ENCODE measurements around the gene SLC9B1.
"Not testable (repeated sequence)": the region's sequence is repeated elsewhere in the genome, so short reads cannot be mapped to it uniquely, and the experiment has no call there.

Gene SLC9B1

DNA sequence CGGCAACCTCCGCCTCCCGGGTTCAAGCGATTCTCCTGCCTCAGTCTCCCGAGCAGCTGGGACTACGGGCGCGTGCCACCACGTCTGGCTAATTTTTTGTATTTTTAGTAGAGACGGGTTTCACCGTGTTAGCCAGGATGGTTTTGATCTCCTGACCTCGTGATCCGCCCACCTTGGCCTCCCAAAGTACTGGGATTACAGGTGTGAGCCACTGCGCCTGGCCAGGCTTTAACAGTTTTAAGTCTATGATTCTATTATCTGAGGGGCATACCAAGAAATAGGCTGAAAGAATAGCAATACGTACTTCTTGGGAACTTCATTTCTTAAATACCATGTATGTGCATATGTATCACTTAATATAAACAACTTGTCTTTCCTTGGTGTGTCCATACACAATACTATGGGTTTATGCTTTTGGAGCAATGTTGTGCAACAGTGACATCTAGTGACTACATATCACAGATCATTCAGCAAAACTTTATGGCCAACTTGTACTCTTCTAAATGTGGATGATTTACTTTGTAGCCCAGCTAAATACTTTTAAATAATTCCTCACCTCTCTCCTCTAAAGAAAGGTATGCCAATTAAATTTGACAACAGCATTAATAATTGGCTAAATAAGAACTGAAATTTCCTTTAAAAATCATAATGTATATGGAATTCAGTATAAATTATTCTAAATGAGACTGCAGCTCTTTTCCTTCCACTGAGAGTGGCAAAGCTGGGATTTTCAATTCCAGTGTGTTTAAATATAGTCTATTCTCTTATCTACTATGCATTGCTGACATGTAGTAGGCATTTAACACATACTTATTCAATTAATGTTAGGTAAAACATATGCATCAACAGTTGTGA, 10.4 kb downstream of the SLC9B1 start:
- Histone ChIP-seq H3K79me2 (ENCODE audit: insufficient read depth, low read length) (no peaks in the 10 kb centered on the region), H3K9me2 (ENCODE audit: low read depth, low read length) (no peaks in the 10 kb centered on the region), H3F3A (ENCODE audit: insufficient read depth, low read length) (no peaks in the 10 kb centered on the region), H3K4me2 (ENCODE audit: low read length) (no peak overlapping the region), H4K20me1 (ENCODE audit: insufficient read depth, low read length) (no peaks in the 10 kb centered on the region), H3K4me1 (ENCODE audit: insufficient read depth, low read length, severe bottlenecking) (no peaks in the 10 kb centered on the region), H3K36me3 (ENCODE audit: insufficient read depth, low read length) (no peaks in the 10 kb centered on the region), H2AFZ (ENCODE audit: low read length) (no peak overlapping the region), H3K9me3 (ENCODE audit: low read length) (no peaks in the 10 kb centered on the region), H3K9ac (ENCODE audit: low read length) (no peak overlapping the region), H3K27me3 (ENCODE audit: insufficient read depth, low read length) (no peaks in the 10 kb centered on the region), H3K27ac (ENCODE audit: low read depth, low read length, poor library complexity, severe bottlenecking) (no peak overlapping the region), H3K4me3 (ENCODE audit: low read depth, low read length, poor library complexity, severe bottlenecking) (no peak overlapping the region)
- TF ChIP-seq, protein P1, sequence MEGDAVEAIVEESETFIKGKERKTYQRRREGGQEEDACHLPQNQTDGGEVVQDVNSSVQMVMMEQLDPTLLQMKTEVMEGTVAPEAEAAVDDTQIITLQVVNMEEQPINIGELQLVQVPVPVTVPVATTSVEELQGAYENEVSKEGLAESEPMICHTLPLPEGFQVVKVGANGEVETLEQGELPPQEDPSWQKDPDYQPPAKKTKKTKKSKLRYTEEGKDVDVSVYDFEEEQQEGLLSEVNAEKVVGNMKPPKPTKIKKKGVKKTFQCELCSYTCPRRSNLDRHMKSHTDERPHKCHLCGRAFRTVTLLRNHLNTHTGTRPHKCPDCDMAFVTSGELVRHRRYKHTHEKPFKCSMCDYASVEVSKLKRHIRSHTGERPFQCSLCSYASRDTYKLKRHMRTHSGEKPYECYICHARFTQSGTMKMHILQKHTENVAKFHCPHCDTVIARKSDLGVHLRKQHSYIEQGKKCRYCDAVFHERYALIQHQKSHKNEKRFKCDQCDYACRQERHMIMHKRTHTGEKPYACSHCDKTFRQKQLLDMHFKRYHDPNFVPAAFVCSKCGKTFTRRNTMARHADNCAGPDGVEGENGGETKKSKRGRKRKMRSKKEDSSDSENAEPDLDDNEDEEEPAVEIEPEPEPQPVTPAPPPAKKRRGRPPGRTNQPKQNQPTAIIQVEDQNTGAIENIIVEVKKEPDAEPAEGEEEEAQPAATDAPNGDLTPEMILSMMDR (IDR thresholded peaks at IDR 0.05; ENCODE audit: low read length), result peak; percentile 84
- no peak for TF ChIP-seq EZH2 (IDR thresholded peaks at IDR 0.05; ENCODE audit: borderline replicate concordance, low read length)

GRCh38 chr4:103002551-103002950, 17.0 kb downstream of the SLC9B1 start:
- H3K4me3 ChIP-seq (ENCODE audit: low read depth, low read length, poor library complexity, severe bottlenecking), result no peak overlapping the region
- no peaks in the 10 kb centered on the region for H3K79me2 ChIP-seq (ENCODE audit: insufficient read depth, low read length)
- no peaks in the 10 kb centered on the region for H3K9me2 ChIP-seq (ENCODE audit: low read depth, low read length)
- no peak for TF ChIP-seq EZH2 (IDR thresholded peaks at IDR 0.05; ENCODE audit: borderline replicate concordance, low read length)
- TF ChIP-seq, protein P1 (IDR thresholded peaks at IDR 0.05; ENCODE audit: low read length), result no peak
- H3F3A ChIP-seq (ENCODE audit: insufficient read depth, low read length), result no peaks in the 10 kb centered on the region
- H3K36me3 ChIP-seq (ENCODE audit: insufficient read depth, low read length), result no peaks in the 10 kb centered on the region
- no peak overlapping the region for H2AFZ ChIP-seq (ENCODE audit: low read length)
- H3K27ac ChIP-seq (ENCODE audit: low read depth, low read length, poor library complexity, severe bottlenecking), result no peak overlapping the region
- no peaks in the 10 kb centered on the region for H3K27me3 ChIP-seq (ENCODE audit: insufficient read depth, low read length)
- H3K9ac ChIP-seq (ENCODE audit: low read length), result no peak overlapping the region
- H3K4me1 ChIP-seq (ENCODE audit: insufficient read depth, low read length, severe bottlenecking), result no peaks in the 10 kb centered on the region
- no peaks in the 10 kb centered on the region for H4K20me1 ChIP-seq (ENCODE audit: insufficient read depth, low read length)
- H3K9me3 ChIP-seq (ENCODE audit: low read length), result no peaks in the 10 kb centered on the region; the same call in none of the 2 replicates
- H3K4me2 ChIP-seq (ENCODE audit: low read length), result no peak overlapping the region

GRCh38 chr4:102994803-102995202, 24.7 kb downstream of the SLC9B1 start:
- no peaks in the 10 kb centered on the region for H3K79me2 ChIP-seq (ENCODE audit: insufficient read depth, low read length)
- no peaks in the 10 kb centered on the region for H3K4me1 ChIP-seq (ENCODE audit: insufficient read depth, low read length, severe bottlenecking)
- H3K9me3 ChIP-seq (ENCODE audit: low read length), result peaks cover 3% of the 10 kb centered on the region; the same call in 1 of the 2 replicates
- no peak overlapping the region for H3K4me2 ChIP-seq (ENCODE audit: low read length)
- H3F3A ChIP-seq (ENCODE audit: insufficient read depth, low read length), result no peaks in the 10 kb centered on the region
- no peak overlapping the region for H3K27ac ChIP-seq (ENCODE audit: low read depth, low read length, poor library complexity, severe bottlenecking)
- no peaks in the 10 kb centered on the region for H3K9me2 ChIP-seq (ENCODE audit: low read depth, low read length)
- TF ChIP-seq EZH2 (IDR thresholded peaks at IDR 0.05; ENCODE audit: borderline replicate concordance, low read length), result no peak
- TF ChIP-seq, protein P1 (IDR thresholded peaks at IDR 0.05; ENCODE audit: low read length), result no peak
- no peak overlapping the region for H2AFZ ChIP-seq (ENCODE audit: low read length)
- no peaks in the 10 kb centered on the region for H4K20me1 ChIP-seq (ENCODE audit: insufficient read depth, low read length)
- H3K36me3 ChIP-seq (ENCODE audit: insufficient read depth, low read length), result no peaks in the 10 kb centered on the region
- H3K4me3 ChIP-seq (ENCODE audit: low read depth, low read length, poor library complexity, severe bottlenecking), result no peak overlapping the region
- no peaks in the 10 kb centered on the region for H3K27me3 ChIP-seq (ENCODE audit: insufficient read depth, low read length)
- no peak overlapping the region for H3K9ac ChIP-seq (ENCODE audit: low read length)

DNA sequence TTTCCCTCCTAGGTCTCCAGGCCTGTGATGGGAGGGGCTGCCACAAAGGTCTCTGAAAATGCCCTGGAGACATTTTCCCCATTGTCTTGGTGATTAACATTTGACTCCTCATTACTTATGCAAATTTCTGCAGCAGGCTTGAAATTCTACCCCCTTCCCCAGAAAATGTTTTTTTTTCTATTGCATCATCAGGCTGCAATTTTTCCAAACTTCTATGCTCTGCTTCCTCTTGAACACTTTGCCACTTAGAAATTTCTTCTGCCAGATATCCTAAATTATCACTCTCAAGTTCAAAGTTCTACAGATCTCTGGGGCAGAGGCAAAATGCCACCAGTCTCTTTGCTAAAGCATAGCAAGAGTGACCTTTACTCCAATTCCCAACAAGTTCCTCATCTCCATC, 25.5 kb downstream of the SLC9B1 start:
- H3K4me3 ChIP-seq (ENCODE audit: low read depth, low read length, poor library complexity, severe bottlenecking); H3F3A ChIP-seq (ENCODE audit: insufficient read depth, low read length); H3K4me2 ChIP-seq (ENCODE audit: low read length); H3K27me3 ChIP-seq (ENCODE audit: insufficient read depth, low read length); H3K9me2 ChIP-seq (ENCODE audit: low read depth, low read length); H2AFZ ChIP-seq (ENCODE audit: low read length); H3K79me2 ChIP-seq (ENCODE audit: insufficient read depth, low read length); H3K4me1 ChIP-seq (ENCODE audit: insufficient read depth, low read length, severe bottlenecking); H3K9ac ChIP-seq (ENCODE audit: low read length); H4K20me1 ChIP-seq (ENCODE audit: insufficient read depth, low read length); H3K9me3 ChIP-seq (ENCODE audit: low read length); H3K36me3 ChIP-seq (ENCODE audit: insufficient read depth, low read length); H3K27ac ChIP-seq (ENCODE audit: low read depth, low read length, poor library complexity, severe bottlenecking): not testable (repeated sequence)

All from OCI-LY1 (cell line).